Keratinocyte (primary cell): ENCODE results near the gene ACAP3.

Experiments used
- CTCF ChIP-seq, 3 experiments: IDR thresholded peaks in 1 of 3; conservative IDR thresholded peaks in 1 of 3; optimal IDR thresholded peaks in 1 of 3; 2 replicates in 2 of 3; 3 replicates in 1 of 3; pipeline versions ENCODE3 to v1.5.1; 2011; ENCODE audit warnings: low read length in 3 of 3, mild to moderate bottlenecking in 3 of 3, moderate library complexity in 2 of 3, control low read depth in 1 of 3, inconsistent platforms in 1 of 3; ENCODE audit not compliant: insufficient read depth in 2 of 3; ENCODE audit errors: extremely low read depth in 1 of 3
- EZH2 ChIP-seq: IDR thresholded peaks from one replicate; pipeline ENCODE4 v1.6.1; 2012; ENCODE audit warnings: inconsistent platforms, mild to moderate bottlenecking, low read length, moderate library complexity

- TF ChIP-seq CTCF (optimal IDR thresholded peaks at IDR 0.05 in 1 of 3, IDR thresholded peaks at IDR 0.05 in 1 of 3, conservative IDR thresholded peaks at IDR 0.05 in 1 of 3; ENCODE audit: extremely low read depth in 1 of 3, insufficient read depth in 2 of 3, low read length in 3 of 3) (no peak), EZH2 (no peak)
Measured at GRCh38 chr1:1312450-1313314, 5.0 kb upstream of the ACAP3 start.
